ENCODE results near the gene CALML6. TPM values are rescaled to one million over a fixed set of nuclear protein-coding genes. Genes with fewer than 3 reads are reported as not detected.

Gene CALML6
- total RNA-seq, 1 donor: 0.36 TPM

GRCh38 chr1:1903224-1903623 lies 11.8 kb upstream of the CALML6 start:
- Histone ChIP-seq H3K27ac (ENCODE audit: low read depth, low read length) (no peak overlapping the region), H3K4me2 (ENCODE audit: insufficient read depth, low read length) (no peak overlapping the region), H3K36me3 (ENCODE audit: insufficient read depth, low read length) (no peaks in the 10 kb centered on the region), H3K79me2 (ENCODE audit: insufficient read depth, low read length) (peaks cover 2% of the 10 kb centered on the region), H3K27me3 (ENCODE audit: insufficient read depth, low read length) (no peaks in the 10 kb centered on the region), H3K4me1 (ENCODE audit: insufficient read depth, low read length) (peaks cover 5% of the 10 kb centered on the region), H4K20me1 (ENCODE audit: insufficient read depth, low read length) (peaks cover 3% of the 10 kb centered on the region), H2AFZ (ENCODE audit: low read length) (no peak overlapping the region), H3K4me3 (ENCODE audit: insufficient read depth, low read length) (no peak overlapping the region), H3K9me3 (ENCODE audit: low read depth, low read length) (no peaks in the 10 kb centered on the region)
- TF ChIP-seq, protein P1, sequence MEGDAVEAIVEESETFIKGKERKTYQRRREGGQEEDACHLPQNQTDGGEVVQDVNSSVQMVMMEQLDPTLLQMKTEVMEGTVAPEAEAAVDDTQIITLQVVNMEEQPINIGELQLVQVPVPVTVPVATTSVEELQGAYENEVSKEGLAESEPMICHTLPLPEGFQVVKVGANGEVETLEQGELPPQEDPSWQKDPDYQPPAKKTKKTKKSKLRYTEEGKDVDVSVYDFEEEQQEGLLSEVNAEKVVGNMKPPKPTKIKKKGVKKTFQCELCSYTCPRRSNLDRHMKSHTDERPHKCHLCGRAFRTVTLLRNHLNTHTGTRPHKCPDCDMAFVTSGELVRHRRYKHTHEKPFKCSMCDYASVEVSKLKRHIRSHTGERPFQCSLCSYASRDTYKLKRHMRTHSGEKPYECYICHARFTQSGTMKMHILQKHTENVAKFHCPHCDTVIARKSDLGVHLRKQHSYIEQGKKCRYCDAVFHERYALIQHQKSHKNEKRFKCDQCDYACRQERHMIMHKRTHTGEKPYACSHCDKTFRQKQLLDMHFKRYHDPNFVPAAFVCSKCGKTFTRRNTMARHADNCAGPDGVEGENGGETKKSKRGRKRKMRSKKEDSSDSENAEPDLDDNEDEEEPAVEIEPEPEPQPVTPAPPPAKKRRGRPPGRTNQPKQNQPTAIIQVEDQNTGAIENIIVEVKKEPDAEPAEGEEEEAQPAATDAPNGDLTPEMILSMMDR (IDR thresholded peaks at IDR 0.05; ENCODE audit: extremely low read depth, low read depth, low read length): no peak
- DNase-seq (ENCODE audit: insufficient read length, low spot score, missing footprints): peak; percentile 72

GRCh38 chr1:1906185-1907097 lies 8.6 kb upstream of the CALML6 start:
- H3K4me2 ChIP-seq (ENCODE audit: insufficient read depth, low read length): no peak overlapping the region
- H3K4me1 ChIP-seq (ENCODE audit: insufficient read depth, low read length): peaks cover 12% of the 10 kb centered on the region
- H2AFZ ChIP-seq (ENCODE audit: low read length): peak overlapping the region; percentile 62
- no peaks in the 10 kb centered on the region for H3K27me3 ChIP-seq (ENCODE audit: insufficient read depth, low read length)
- peak; percentile 99 for DNase-seq (ENCODE audit: insufficient read length, low spot score, missing footprints)
- H3K36me3 ChIP-seq (ENCODE audit: insufficient read depth, low read length): no peaks in the 10 kb centered on the region
- no peaks in the 10 kb centered on the region for H3K9me3 ChIP-seq (ENCODE audit: low read depth, low read length)
- H3K27ac ChIP-seq (ENCODE audit: low read depth, low read length): no peak overlapping the region
- H4K20me1 ChIP-seq (ENCODE audit: insufficient read depth, low read length): peaks cover 3% of the 10 kb centered on the region
- TF ChIP-seq, protein P1 (IDR thresholded peaks at IDR 0.05; ENCODE audit: extremely low read depth, low read depth, low read length): peak; percentile 93
- peaks cover 7% of the 10 kb centered on the region for H3K79me2 ChIP-seq (ENCODE audit: insufficient read depth, low read length)
- H3K4me3 ChIP-seq (ENCODE audit: insufficient read depth, low read length): no peak overlapping the region

DNA sequence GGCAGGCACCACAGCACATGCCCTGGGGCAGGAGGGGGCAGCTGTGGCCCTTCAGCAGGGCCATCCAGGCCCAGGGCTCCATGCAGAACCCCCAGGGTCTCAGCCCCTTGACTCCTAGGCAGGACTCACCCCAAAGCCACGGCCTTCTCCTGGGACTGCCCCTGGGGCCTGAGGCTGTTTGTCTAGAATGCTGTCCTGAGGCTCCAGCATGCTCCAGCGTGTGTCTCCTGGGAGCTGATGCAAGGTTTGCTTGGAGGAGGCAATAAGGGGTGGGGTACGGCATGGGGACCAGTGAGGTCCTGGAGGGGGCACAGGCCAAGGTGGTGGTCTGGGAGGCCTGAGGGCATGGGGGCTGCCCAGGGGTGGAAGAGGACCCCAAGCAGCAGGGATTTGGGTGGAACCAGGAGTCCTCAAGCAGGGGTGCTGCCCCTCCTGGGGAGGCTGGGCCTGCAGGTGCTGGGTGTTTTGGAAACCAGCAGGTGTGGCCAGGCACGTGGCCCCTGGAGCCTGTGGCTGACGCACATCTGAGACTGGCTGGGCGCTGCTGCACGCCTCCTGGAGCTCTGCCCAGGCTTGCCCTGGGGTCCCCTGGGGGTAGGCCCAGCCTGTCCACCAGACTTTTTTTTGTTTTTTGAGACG lies 7.8 kb upstream of the CALML6 start:
- DNase-seq (ENCODE audit: insufficient read length, low spot score, missing footprints): no peak
- TF ChIP-seq, protein P1 (IDR thresholded peaks at IDR 0.05; ENCODE audit: extremely low read depth, low read depth, low read length): no peak
- peaks cover 3% of the 10 kb centered on the region for H4K20me1 ChIP-seq (ENCODE audit: insufficient read depth, low read length)
- no peaks in the 10 kb centered on the region for H3K9me3 ChIP-seq (ENCODE audit: low read depth, low read length)
- no peak overlapping the region for H3K4me3 ChIP-seq (ENCODE audit: insufficient read depth, low read length)
- H3K36me3 ChIP-seq (ENCODE audit: insufficient read depth, low read length): no peaks in the 10 kb centered on the region
- H2AFZ ChIP-seq (ENCODE audit: low read length): no peak overlapping the region
- peaks cover 7% of the 10 kb centered on the region for H3K79me2 ChIP-seq (ENCODE audit: insufficient read depth, low read length)
- H3K4me2 ChIP-seq (ENCODE audit: insufficient read depth, low read length): no peak overlapping the region
- peaks cover 12% of the 10 kb centered on the region for H3K4me1 ChIP-seq (ENCODE audit: insufficient read depth, low read length)
- H3K27ac ChIP-seq (ENCODE audit: low read depth, low read length): no peak overlapping the region
- H3K27me3 ChIP-seq (ENCODE audit: insufficient read depth, low read length): no peaks in the 10 kb centered on the region

DNA sequence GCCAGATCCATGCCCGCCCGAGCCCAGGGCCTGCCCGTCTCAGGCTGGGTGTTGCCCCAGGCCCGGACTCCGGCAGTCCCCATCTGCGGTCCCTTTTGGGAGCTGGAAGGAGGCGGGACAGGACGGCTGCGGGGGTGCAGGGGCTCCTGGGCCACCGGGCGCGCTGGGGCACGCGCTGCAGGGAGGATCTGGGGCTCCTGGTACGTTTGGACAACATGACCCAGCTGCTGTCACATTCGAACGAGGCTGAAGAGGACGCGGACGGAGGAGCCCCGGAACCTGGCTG lies 6.6 kb upstream of the CALML6 start:
- peak overlapping the region; percentile 86 for H2AFZ ChIP-seq (ENCODE audit: low read length)

More for the DNA sequence above, 6.6 kb upstream of the CALML6 start:
- no peaks in the 10 kb centered on the region for H3K27me3 ChIP-seq (ENCODE audit: insufficient read depth, low read length)
- H3K27ac ChIP-seq (ENCODE audit: low read depth, low read length): peak overlapping the region; percentile 70
- no peaks in the 10 kb centered on the region for H3K36me3 ChIP-seq (ENCODE audit: insufficient read depth, low read length)
- TF ChIP-seq, protein P1 (IDR thresholded peaks at IDR 0.05; ENCODE audit: extremely low read depth, low read depth, low read length): no peak
- peaks cover 3% of the 10 kb centered on the region for H4K20me1 ChIP-seq (ENCODE audit: insufficient read depth, low read length)
- peak; percentile 95 for DNase-seq (ENCODE audit: insufficient read length, low spot score, missing footprints)
- H3K79me2 ChIP-seq (ENCODE audit: insufficient read depth, low read length): peaks cover 7% of the 10 kb centered on the region
- H3K4me3 ChIP-seq (ENCODE audit: insufficient read depth, low read length): peak overlapping the region; percentile 83
- peak overlapping the region; percentile 87 for H3K4me2 ChIP-seq (ENCODE audit: insufficient read depth, low read length)
- no peaks in the 10 kb centered on the region for H3K9me3 ChIP-seq (ENCODE audit: low read depth, low read length)
- H3K4me1 ChIP-seq (ENCODE audit: insufficient read depth, low read length): peaks cover 12% of the 10 kb centered on the region
